HG02588 (cell line): ENCODE results near the gene ZNF318.
"Not testable (repeated sequence)": the region's sequence is repeated elsewhere in the genome, so short reads cannot be mapped to it uniquely, and the experiment has no call there.

ENCODE experiments used
- ATAC-seq: cut with Tn5 transposase; IDR thresholded peaks from one replicate; pipeline ENCODE4 v1.9.1; 2021; ENCODE audit warnings: mild to moderate bottlenecking, moderate library complexity; ENCODE audit not compliant: unreplicated experiment

Gene ZNF318

GRCh38 chr6:43336382-43336781 lies 33.1 kb downstream of the ZNF318 start:
- no peak for ATAC-seq

- ATAC-seq: no peak
These were observed 34.0 kb downstream of the ZNF318 start for GRCh38 chr6:43335469-43335868.

- ATAC-seq: no peak
These were observed 34.9 kb downstream of the ZNF318 start for GRCh38 chr6:43334466-43335095.

GRCh38 chr6:43331891-43332290 lies 37.6 kb downstream of the ZNF318 start:
- no peak for ATAC-seq

- no peak for ATAC-seq
These were observed 38.0 kb downstream of the ZNF318 start for GRCh38 chr6:43331470-43331869.

- no peak for ATAC-seq
These were observed 40.9 kb downstream of the ZNF318 start for GRCh38 chr6:43328528-43328927.

GRCh38 chr6:43325876-43326275 lies 43.6 kb downstream of the ZNF318 start:
- ATAC-seq: no peak

GRCh38 chr6:43318011-43318410 lies 51.4 kb downstream of the ZNF318 start:
- ATAC-seq: no peak

GRCh38 chr6:43313813-43314212 lies 55.6 kb downstream of the ZNF318 start:
- no peak for ATAC-seq

GRCh38 chr6:43311666-43312065 lies 57.8 kb downstream of the ZNF318 start:
- no peak for ATAC-seq

GRCh38 chr6:43310624-43311023 lies 58.8 kb downstream of the ZNF318 start:
- no peak for ATAC-seq

GRCh38 chr6:43310134-43310533 lies 59.3 kb downstream of the ZNF318 start:
- no peak for ATAC-seq

GRCh38 chr6:43308990-43309477 lies 60.4 kb downstream of the ZNF318 start:
- ATAC-seq: no peak

GRCh38 chr6:43308101-43308989 lies 61.1 kb downstream of the ZNF318 start, which contains the start of gene CRIP3:
Gene CRIP3, minus strand, starts transcription at chr6:43308826. Its CDS starts 34 bp downstream, at chr6:43308792.
- ATAC-seq: no peak

- ATAC-seq: no peak
These were observed 61.9 kb downstream of the ZNF318 start for GRCh38 chr6:43307451-43308100.

GRCh38 chr6:43306086-43306485 lies 63.4 kb downstream of the ZNF318 start:
- no peak for ATAC-seq

- no peak for ATAC-seq
These were observed 64.6 kb downstream of the ZNF318 start for GRCh38 chr6:43304882-43305281.

GRCh38 chr6:43304361-43304760 lies 65.1 kb downstream of the ZNF318 start:
- no peak for ATAC-seq

- no peak for ATAC-seq
These were observed 65.6 kb downstream of the ZNF318 start for GRCh38 chr6:43303751-43304331.

GRCh38 chr6:43303006-43303405 lies 66.4 kb downstream of the ZNF318 start:
- ATAC-seq: not testable (repeated sequence)

- no peak for ATAC-seq
These were observed 67.3 kb downstream of the ZNF318 start for GRCh38 chr6:43302126-43302525.
